ENCODE results near the gene UGT1A7.
"Not testable (repeated sequence)": the region's sequence is repeated elsewhere in the genome, so short reads cannot be mapped to it uniquely, and the experiment has no call there.

UGT1A7 gene

GRCh38 chr2:233714121-233714520 is 32.4 kb downstream of the UGT1A7 start:
- no peak for DNase-seq

DNA sequence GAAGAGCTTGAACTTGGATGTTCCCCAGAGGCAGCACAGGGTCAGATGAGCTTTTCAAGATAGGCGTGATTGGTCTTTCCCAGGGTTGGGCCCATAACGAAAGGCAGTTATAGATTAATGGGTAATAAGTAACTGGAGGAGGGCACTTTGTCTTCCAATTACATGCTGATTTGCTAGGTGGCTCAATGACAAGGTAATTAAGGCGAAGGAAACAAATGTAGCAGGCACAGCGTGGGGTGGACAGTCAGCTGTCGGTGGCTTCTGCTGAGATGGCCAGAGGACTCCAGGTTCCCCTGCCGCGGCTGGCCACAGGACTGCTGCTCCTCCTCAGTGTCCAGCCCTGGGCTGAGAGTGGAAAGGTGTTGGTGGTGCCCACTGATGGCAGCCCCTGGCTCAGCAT is 36.9 kb downstream of the UGT1A7 start, which contains the start of gene UGT1A4:
UGT1A4 (plus strand) TSS at position 185 of the 400 bp plus-strand sequence; CDS start at position 270, 85 bp downstream.
- DNase-seq, result no peak

DNA sequence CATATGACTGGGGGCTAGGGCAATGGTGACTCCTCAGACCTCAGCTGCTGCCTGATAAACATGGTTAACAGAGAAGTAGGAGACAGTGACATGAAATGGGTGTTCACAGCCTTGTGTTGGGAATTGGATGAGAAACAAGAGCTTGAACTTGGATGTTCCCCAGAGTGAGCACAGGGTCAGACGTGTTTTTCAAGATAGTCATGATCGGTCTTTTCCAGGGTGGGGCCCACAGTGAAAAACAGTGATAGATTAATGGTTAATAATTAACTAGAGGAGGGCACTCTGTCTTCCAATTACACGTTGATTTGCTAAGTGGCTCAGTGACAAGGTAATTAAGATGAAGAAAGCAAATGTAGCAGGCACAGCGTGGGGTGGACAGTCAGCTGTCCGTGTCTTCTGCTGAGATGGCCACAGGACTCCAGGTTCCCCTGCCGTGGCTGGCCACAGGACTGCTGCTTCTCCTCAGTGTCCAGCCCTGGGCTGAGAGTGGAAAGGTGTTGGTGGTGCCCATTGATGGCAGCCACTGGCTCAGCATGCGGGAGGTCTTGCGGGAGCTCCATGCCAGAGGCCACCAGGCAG is 47.1 kb downstream of the UGT1A7 start, which contains the start of gene UGT1A3:
UGT1A3 (plus strand) TSS at position 320 of the 579 bp plus-strand sequence; CDS start at position 405, 85 bp downstream.
- DNase-seq, result no peak

GRCh38 chr2:233736868-233737653 is 55.4 kb downstream of the UGT1A7 start:
- DNase-seq, result not testable (repeated sequence)

DNA sequence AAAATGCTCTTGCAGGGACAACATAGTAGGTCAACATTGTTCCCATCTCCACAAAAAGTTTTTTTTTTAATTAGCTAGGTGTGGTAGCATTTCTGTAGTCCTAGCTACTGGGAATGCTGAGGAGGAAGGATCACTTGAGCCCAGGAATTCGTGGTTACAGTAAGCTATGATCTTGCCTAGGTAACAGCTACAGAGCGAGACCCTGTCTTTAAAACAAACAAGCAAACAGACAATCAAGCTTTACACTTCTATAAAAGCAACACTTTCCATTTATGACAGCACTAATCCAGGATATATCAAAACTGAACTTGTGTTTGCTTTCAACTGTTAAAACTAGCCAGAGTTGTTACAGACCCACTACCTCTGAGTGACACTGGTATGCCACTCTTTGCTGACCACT is 59.2 kb downstream of the UGT1A7 start:
- no peak for DNase-seq

GRCh38 chr2:233743464-233744259 is 62.0 kb downstream of the UGT1A7 start:
- DNase-seq, result no peak

DNA sequence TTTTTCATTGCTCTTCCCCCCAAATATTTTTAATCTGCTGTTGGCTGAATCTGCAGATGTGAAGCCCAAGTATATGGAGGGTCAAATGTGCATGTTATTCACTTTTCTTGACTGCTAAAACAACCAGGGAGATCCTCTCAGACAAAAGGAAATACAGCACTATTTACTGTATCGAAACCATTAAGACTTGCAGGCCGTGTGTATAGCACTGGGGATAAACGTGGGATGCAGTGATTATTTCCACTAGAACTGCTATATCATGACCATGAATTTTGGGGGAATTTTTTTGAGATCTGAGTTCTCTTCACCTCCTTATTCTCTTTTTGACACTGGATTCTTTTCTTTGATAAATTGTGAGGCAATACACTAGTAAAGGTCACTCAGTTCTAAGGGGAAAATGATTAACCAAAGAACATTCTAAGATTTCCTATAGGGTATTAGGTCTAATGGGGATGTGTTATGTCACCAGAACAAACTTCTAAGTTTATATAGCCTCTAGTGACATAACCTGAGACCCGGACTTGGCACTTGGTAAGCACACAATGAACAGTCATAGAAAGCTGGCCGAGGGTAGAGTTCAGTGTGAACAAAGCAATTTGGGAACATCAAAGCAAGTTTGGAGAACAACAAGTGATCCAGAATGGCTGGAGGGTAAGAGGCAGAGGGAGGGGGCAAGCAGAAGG is 63.5 kb downstream of the UGT1A7 start:
- no peak for DNase-seq

DNA sequence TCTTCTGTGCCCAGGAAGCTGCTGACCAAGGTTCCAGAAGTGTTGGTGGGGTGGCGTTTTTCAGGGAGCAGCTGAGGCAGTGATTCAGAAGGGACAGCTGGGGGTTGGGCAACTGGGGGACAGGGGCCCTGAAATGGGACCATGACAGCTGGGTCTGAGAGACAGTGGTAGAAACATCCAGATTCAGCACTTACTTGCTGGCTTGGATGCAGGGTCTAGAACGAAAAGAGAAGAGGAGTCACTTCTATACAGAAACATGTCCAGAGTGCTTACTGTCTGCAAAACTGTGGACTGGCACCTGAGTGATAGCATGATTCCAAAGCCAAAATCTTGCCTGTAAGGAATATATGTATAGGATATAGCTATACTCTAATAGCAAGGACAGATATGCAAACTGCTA is 64.1 kb downstream of the UGT1A7 start:
- DNase-seq, result not testable (repeated sequence)

GRCh38 chr2:233746475-233747282 is 65.0 kb downstream of the UGT1A7 start:
- no peak for DNase-seq

DNA sequence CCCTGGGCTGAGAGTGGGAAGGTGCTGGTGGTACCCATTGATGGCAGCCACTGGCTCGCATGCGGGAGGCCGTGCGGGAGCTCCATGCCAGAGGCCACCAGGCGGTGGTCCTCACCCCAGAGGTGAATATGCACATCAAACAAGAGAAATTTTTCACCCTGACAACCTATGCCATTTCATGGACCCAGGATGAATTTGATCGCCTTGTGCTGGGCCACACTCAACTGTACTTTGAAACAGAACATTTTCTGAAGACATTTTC is 65.5 kb downstream of the UGT1A7 start:
- no peak for DNase-seq

- not testable (repeated sequence) for DNase-seq
Observed at GRCh38 chr2:233750689-233751088, 69.0 kb downstream of the UGT1A7 start.

DNA sequence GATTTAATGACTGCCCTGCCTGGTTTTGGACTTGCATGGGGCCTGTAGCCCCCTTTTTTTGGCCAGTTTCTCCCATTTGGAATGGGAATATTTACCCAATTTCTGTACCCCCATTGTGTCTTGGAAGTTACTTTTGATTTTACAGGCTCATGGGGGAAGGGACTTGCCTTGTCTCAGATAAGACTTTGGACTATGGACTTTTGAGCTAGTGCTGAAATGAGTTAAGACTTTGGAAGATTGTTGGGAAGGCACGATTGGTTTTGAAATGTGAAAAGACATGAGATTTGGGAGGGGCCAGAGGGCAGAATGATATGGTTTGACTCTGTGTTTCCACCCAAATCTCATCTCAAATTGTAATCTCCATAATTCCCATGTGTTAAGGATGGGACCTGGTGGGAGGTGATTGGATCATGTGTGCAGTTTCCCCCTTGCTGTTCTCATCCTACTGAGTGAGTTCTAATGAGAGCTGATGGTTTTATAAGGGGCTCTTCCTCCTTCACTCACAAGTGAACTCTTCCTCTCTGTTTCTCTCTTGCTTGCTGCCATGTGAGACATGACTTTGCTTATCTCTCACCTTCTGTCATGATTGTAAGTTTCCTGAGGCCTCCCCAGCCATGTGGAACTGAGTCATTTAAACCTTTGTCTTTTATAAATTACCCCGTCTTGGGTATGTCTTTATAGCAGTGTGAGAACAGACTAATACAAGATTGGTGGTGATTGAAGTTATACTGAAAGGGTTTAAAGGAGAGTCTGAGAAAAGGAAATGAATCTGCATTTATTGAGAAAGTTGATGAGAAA is 69.7 kb downstream of the UGT1A7 start:
- not testable (repeated sequence) for DNase-seq

DNA sequence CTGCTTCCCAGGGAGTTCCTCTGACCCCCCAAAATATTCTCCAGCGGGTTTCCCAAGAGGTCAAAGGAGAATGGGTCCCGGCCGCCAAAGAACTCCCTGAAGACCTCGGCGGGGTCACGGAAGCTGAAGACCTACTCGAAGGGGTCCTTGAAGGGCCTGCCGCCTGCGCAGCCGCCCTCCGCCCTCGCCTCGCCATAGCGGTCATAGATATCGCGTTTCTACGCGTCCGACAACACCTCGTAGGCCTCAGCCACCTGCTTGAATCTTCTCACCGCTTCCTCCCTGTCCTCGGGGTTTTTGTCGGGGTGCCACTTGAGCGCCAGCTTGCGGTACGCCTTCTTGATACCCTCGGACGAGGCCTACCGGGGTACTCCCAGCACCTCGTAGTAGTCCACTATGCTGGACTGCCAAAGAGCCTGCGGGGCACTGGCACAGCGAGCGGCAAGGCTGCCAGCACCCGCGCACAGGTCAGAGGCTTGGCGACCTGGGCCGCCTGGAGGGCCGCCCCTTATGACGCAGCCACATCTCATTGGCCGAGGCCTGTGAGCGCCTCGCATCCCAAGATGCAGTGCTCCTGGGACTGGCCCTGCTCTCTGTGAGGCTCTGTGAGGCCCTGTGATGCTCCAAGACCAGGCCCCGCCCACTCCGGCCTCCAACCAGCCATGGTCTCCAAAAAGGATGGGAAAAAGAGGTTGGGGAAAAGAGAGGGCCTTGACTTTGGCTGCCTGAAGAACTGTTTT is 73.3 kb downstream of the UGT1A7 start:
- DNase-seq, result no peak

DNA sequence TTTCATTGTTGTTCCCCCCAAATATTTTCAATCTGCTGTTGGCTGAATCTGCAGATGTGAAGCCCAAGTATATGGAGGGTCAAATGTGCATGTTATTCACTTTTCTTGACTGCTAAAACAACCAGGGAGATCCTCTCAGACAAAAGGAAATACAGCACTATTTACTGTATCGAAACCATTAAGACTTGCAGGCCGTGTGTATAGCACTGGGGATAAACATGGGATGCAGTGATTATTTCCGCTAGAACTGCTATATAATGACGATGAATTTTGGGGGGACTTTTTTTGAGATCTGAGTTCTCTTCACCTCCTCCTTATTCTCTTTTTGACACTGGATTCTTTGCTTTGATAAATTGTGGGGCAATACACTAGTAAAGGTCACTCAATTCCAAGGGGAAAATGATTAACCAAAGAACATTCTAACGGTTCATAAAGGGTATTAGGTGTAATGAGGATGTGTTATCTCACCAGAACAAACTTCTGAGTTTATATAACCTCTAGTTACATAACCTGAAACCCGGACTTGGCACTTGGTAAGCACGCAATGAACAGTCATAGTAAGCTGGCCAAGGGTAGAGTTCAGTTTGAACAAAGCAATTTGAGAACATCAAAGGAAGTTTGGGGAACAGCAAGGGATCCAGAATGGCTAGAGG is 74.9 kb downstream of the UGT1A7 start:
- no peak for DNase-seq

DNA sequence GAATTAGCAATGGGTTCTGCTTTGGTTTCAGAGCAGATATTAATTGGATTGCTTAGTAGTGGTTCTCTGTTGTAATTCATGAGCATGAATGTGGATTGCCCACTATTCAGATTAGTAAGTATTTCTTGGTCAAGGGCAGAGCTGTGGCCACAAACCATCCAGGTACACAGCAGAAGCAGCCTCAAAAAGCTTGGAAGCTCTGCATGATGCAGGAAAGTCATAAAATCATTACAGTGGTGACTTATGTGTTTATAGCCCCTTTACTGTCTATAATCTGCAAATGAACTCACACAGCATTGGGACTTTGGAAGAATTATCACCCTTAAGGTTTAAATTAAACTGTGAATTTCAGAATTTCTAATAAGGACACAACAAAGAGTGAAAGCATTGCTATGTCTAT is 76.4 kb downstream of the UGT1A7 start:
- DNase-seq, result no peak

DNA sequence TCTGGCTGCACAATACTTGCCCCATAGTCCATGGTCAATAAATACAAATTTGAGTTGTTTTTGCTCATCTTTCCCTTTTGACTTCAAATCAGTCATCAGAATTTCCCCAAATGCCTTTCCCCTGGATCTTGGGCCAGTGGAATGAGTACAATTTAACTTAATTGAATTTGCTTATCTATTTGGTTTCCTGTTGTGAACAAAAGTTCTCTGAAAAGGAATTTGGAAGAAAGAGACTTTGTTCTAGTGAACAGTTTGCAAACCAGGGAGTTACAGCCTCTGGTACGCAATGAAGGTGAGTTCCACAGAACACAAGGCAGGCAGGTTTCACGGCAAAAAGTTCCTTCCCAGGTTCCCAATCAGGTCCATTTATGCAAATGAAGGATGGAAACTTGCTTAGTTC is 77.1 kb downstream of the UGT1A7 start:
- no peak for DNase-seq

DNA sequence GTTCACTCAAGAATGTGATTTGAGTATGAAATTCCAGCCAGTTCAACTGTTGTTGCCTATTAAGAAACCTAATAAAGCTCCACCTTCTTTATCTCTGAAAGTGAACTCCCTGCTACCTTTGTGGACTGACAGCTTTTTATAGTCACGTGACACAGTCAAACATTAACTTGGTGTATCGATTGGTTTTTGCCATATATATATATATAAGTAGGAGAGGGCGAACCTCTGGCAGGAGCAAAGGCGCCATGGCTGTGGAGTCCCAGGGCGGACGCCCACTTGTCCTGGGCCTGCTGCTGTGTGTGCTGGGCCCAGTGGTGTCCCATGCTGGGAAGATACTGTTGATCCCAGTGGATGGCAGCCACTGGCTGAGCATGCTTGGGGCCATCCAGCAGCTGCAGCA is 78.3 kb downstream of the UGT1A7 start, which contains the start of gene UGT1A1:
UGT1A1 (plus strand) TSS at position 228 of the 400 bp plus-strand sequence; CDS start at position 246, 18 bp downstream.
- no peak for DNase-seq

DNA sequence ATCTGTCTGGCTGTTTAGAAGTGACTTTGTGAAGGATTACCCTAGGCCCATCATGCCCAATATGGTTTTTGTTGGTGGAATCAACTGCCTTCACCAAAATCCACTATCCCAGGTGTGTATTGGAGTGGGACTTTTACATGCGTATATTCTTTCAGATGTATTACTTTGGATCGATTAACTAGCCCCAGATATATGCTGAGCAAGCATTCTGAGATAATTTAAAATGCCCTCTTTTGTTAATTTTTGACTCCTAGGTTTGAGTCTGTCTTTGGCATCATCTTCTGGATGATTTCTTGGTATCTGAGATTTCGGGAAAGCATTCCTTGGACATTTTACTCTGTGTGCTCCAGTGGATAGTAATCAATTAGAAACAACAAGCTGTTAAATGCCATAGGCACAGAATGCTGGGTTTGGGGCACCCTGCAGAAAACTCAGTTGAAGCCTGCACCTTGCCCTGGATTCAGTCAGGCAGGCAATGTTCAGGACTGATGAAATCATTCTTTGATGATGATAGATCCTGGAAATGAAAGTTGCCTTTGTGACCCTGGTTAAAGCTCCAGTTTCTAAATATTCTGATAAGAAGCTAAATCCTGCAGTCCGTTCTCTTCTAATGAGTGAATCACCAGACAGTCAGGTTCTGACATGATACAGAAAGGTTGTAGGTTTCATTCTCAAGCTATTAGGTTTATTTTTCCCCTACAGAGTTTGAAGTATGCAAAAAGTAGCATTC is 79.5 kb downstream of the UGT1A7 start:
- no peak for DNase-seq

GRCh38 chr2:233764264-233764663 is 82.6 kb downstream of the UGT1A7 start:
- DNase-seq, result no peak

Measured in CD4-positive, alpha-beta T cell treated with Interferon alpha-2 for 1 hour (primary cell).